ENCODE data around the gene P2RY2.

The P2RY2 gene

GRCh38 chr11:73198677-73199076 is 19.4 kb upstream of the P2RY2 start:
- peaks cover 15% of the 10 kb centered on the region for H3K4me1 ChIP-seq (ENCODE audit: control insufficient read depth, insufficient read depth, low read length)
- no peaks in the 10 kb centered on the region for H3K36me3 ChIP-seq (ENCODE audit: control insufficient read depth, insufficient read depth, low read length)
- no peak overlapping the region for H3K9ac ChIP-seq (ENCODE audit: low read depth, low read length)
- H3K9me3 ChIP-seq (ENCODE audit: control insufficient read depth, insufficient read depth, low read length) = no peaks in the 10 kb centered on the region
- H3K27me3 ChIP-seq (ENCODE audit: control insufficient read depth, insufficient read depth, low read length) = no peaks in the 10 kb centered on the region
- no peak overlapping the region for H3K4me3 ChIP-seq (ENCODE audit: low read depth, low read length)

- Histone ChIP-seq H3K27me3 (ENCODE audit: control insufficient read depth, insufficient read depth, low read length) (no peaks in the 10 kb centered on the region), H3K4me3 (ENCODE audit: low read depth, low read length) (no peak overlapping the region), H3K9ac (ENCODE audit: low read depth, low read length) (no peak overlapping the region), H3K36me3 (ENCODE audit: control insufficient read depth, insufficient read depth, low read length) (no peaks in the 10 kb centered on the region), H3K4me1 (ENCODE audit: control insufficient read depth, insufficient read depth, low read length) (peaks cover 15% of the 10 kb centered on the region), H3K9me3 (ENCODE audit: control insufficient read depth, insufficient read depth, low read length) (no peaks in the 10 kb centered on the region)
Observed at GRCh38 chr11:73199446-73199845, 18.6 kb upstream of the P2RY2 start.

GRCh38 chr11:73200256-73200655 is 17.8 kb upstream of the P2RY2 start:
- Histone ChIP-seq H3K36me3 (ENCODE audit: control insufficient read depth, insufficient read depth, low read length) (no peaks in the 10 kb centered on the region), H3K27me3 (ENCODE audit: control insufficient read depth, insufficient read depth, low read length) (no peaks in the 10 kb centered on the region), H3K4me3 (ENCODE audit: low read depth, low read length) (no peak overlapping the region), H3K9me3 (ENCODE audit: control insufficient read depth, insufficient read depth, low read length) (no peaks in the 10 kb centered on the region), H3K4me1 (ENCODE audit: control insufficient read depth, insufficient read depth, low read length) (peaks cover 15% of the 10 kb centered on the region), H3K9ac (ENCODE audit: low read depth, low read length) (peak overlapping the region; percentile 18)

GRCh38 chr11:73201249-73201648 is 16.8 kb upstream of the P2RY2 start:
- Histone ChIP-seq H3K4me3 (ENCODE audit: low read depth, low read length) (no peak overlapping the region), H3K9me3 (ENCODE audit: control insufficient read depth, insufficient read depth, low read length) (no peaks in the 10 kb centered on the region), H3K27me3 (ENCODE audit: control insufficient read depth, insufficient read depth, low read length) (no peaks in the 10 kb centered on the region), H3K36me3 (ENCODE audit: control insufficient read depth, insufficient read depth, low read length) (no peaks in the 10 kb centered on the region), H3K9ac (ENCODE audit: low read depth, low read length) (no peak overlapping the region), H3K4me1 (ENCODE audit: control insufficient read depth, insufficient read depth, low read length) (peaks cover 15% of the 10 kb centered on the region)

- Histone ChIP-seq H3K36me3 (ENCODE audit: control insufficient read depth, insufficient read depth, low read length) (no peaks in the 10 kb centered on the region), H3K4me3 (ENCODE audit: low read depth, low read length) (no peak overlapping the region), H3K27me3 (ENCODE audit: control insufficient read depth, insufficient read depth, low read length) (no peaks in the 10 kb centered on the region), H3K4me1 (ENCODE audit: control insufficient read depth, insufficient read depth, low read length) (peaks cover 15% of the 10 kb centered on the region), H3K9ac (ENCODE audit: low read depth, low read length) (no peak overlapping the region), H3K9me3 (ENCODE audit: control insufficient read depth, insufficient read depth, low read length) (no peaks in the 10 kb centered on the region)
Observed at GRCh38 chr11:73201888-73202780, 15.9 kb upstream of the P2RY2 start.

GRCh38 chr11:73203322-73203721 is 14.8 kb upstream of the P2RY2 start:
- H3K9ac ChIP-seq (ENCODE audit: low read depth, low read length) = no peak overlapping the region
- no peaks in the 10 kb centered on the region for H3K9me3 ChIP-seq (ENCODE audit: control insufficient read depth, insufficient read depth, low read length)
- peaks cover 15% of the 10 kb centered on the region for H3K4me1 ChIP-seq (ENCODE audit: control insufficient read depth, insufficient read depth, low read length)
- H3K27me3 ChIP-seq (ENCODE audit: control insufficient read depth, insufficient read depth, low read length) = no peaks in the 10 kb centered on the region
- no peak overlapping the region for H3K4me3 ChIP-seq (ENCODE audit: low read depth, low read length)
- H3K36me3 ChIP-seq (ENCODE audit: control insufficient read depth, insufficient read depth, low read length) = no peaks in the 10 kb centered on the region

- H3K27me3 ChIP-seq (ENCODE audit: control insufficient read depth, insufficient read depth, low read length) = no peaks in the 10 kb centered on the region
- no peaks in the 10 kb centered on the region for H3K9me3 ChIP-seq (ENCODE audit: control insufficient read depth, insufficient read depth, low read length)
- no peak overlapping the region for H3K4me3 ChIP-seq (ENCODE audit: low read depth, low read length)
- no peaks in the 10 kb centered on the region for H3K36me3 ChIP-seq (ENCODE audit: control insufficient read depth, insufficient read depth, low read length)
- H3K4me1 ChIP-seq (ENCODE audit: control insufficient read depth, insufficient read depth, low read length) = peaks cover 15% of the 10 kb centered on the region
- no peak overlapping the region for H3K9ac ChIP-seq (ENCODE audit: low read depth, low read length)
Observed at GRCh38 chr11:73203790-73204189, 14.3 kb upstream of the P2RY2 start.

- Histone ChIP-seq H3K4me1 (ENCODE audit: control insufficient read depth, insufficient read depth, low read length) (peaks cover 15% of the 10 kb centered on the region), H3K4me3 (ENCODE audit: low read depth, low read length) (no peak overlapping the region), H3K9ac (ENCODE audit: low read depth, low read length) (no peak overlapping the region)
Observed at GRCh38 chr11:73204711-73205121, 13.4 kb upstream of the P2RY2 start.

GRCh38 chr11:73205661-73206343 is 12.3 kb upstream of the P2RY2 start:
- no peaks in the 10 kb centered on the region for H3K36me3 ChIP-seq (ENCODE audit: control insufficient read depth, insufficient read depth, low read length)
- H3K27me3 ChIP-seq (ENCODE audit: control insufficient read depth, insufficient read depth, low read length) = no peaks in the 10 kb centered on the region
- H3K9ac ChIP-seq (ENCODE audit: low read depth, low read length) = no peak overlapping the region
- H3K9me3 ChIP-seq (ENCODE audit: control insufficient read depth, insufficient read depth, low read length) = no peaks in the 10 kb centered on the region
- peaks cover 5% of the 10 kb centered on the region for H3K4me1 ChIP-seq (ENCODE audit: control insufficient read depth, insufficient read depth, low read length)
- no peak overlapping the region for H3K4me3 ChIP-seq (ENCODE audit: low read depth, low read length)

More at GRCh38 chr11:73204711-73205121, 13.4 kb upstream of the P2RY2 start:
- H3K36me3 ChIP-seq (ENCODE audit: control insufficient read depth, insufficient read depth, low read length) = no peaks in the 10 kb centered on the region
- no peaks in the 10 kb centered on the region for H3K27me3 ChIP-seq (ENCODE audit: control insufficient read depth, insufficient read depth, low read length)
- no peaks in the 10 kb centered on the region for H3K9me3 ChIP-seq (ENCODE audit: control insufficient read depth, insufficient read depth, low read length)

GRCh38 chr11:73206801-73207200 is 11.3 kb upstream of the P2RY2 start:
- H3K36me3 ChIP-seq (ENCODE audit: control insufficient read depth, insufficient read depth, low read length) = no peaks in the 10 kb centered on the region
- no peak overlapping the region for H3K4me3 ChIP-seq (ENCODE audit: low read depth, low read length)
- no peaks in the 10 kb centered on the region for H3K9me3 ChIP-seq (ENCODE audit: control insufficient read depth, insufficient read depth, low read length)
- H3K27me3 ChIP-seq (ENCODE audit: control insufficient read depth, insufficient read depth, low read length) = no peaks in the 10 kb centered on the region
- H3K9ac ChIP-seq (ENCODE audit: low read depth, low read length) = no peak overlapping the region
- H3K4me1 ChIP-seq (ENCODE audit: control insufficient read depth, insufficient read depth, low read length) = no peaks in the 10 kb centered on the region

GRCh38 chr11:73209892-73210291 is 8.2 kb upstream of the P2RY2 start:
- Histone ChIP-seq H3K27me3 (ENCODE audit: control insufficient read depth, insufficient read depth, low read length) (no peaks in the 10 kb centered on the region), H3K4me1 (ENCODE audit: control insufficient read depth, insufficient read depth, low read length) (no peaks in the 10 kb centered on the region), H3K4me3 (ENCODE audit: low read depth, low read length) (no peak overlapping the region), H3K9ac (ENCODE audit: low read depth, low read length) (no peak overlapping the region), H3K36me3 (ENCODE audit: control insufficient read depth, insufficient read depth, low read length) (no peaks in the 10 kb centered on the region), H3K9me3 (ENCODE audit: control insufficient read depth, insufficient read depth, low read length) (no peaks in the 10 kb centered on the region)
